ENCODE results near the gene GRAMD1A. TPM values are rescaled to one million over a fixed set of nuclear protein-coding genes. Genes with fewer than 3 reads are reported as not detected.

GRAMD1A gene
- total RNA-seq, 2 experiments from 2014 or later = 84.2 to 124 TPM

GRCh38 chr19:35059006-35059798 is 59.1 kb downstream of the GRAMD1A start:
- peaks cover 14% of the 10 kb centered on the region for H3K4me1 ChIP-seq (ENCODE audit: insufficient read depth, low read length, poor library complexity, severe bottlenecking)
- ChIA-PET POLR2A (interaction anchor here (0.7 to 1.2 kb wide), 3 partner anchors 8 to 83 kb away, joined by 3 read pairs; no protein-coding TSS in a partner anchor), CTCF (ENCODE audit: unreplicated experiment) (interaction anchor here (1.5 kb wide), 1 partner anchor 8 kb away, joined by 5 read pairs; no protein-coding TSS in a partner anchor)
- no peak overlapping the region for H2AFZ ChIP-seq (ENCODE audit: low read length)
- intact Hi-C loops (cut with micrococcal nuclease; ENCODE audit: unreplicated experiment) = no loop called here
- H3K36me3 ChIP-seq (ENCODE audit: insufficient read depth, low read length) = no peaks in the 10 kb centered on the region
- TF ChIP-seq CTCF (conservative IDR thresholded peaks at IDR 0.05; ENCODE audit: low read length) (no peak), EZH2phosphoT487 (IDR thresholded peaks at IDR 0.05; ENCODE audit: borderline replicate concordance, low read depth, low read length) (no peak)
- no peaks in the 10 kb centered on the region for H3K9me3 ChIP-seq (ENCODE audit: low read length)
- H3K4me3 ChIP-seq (ENCODE audit: low read depth, low read length, poor library complexity, severe bottlenecking) = no peak overlapping the region
- no TSS peak for BruUV-seq (replicated peaks)
- no peak for DNase-seq (ENCODE audit: low spot score)
- H4K20me1 ChIP-seq (ENCODE audit: insufficient read depth, low read length) = no peaks in the 10 kb centered on the region
- H3K27ac ChIP-seq (ENCODE audit: low read depth, low read length, poor library complexity, severe bottlenecking) = no peak overlapping the region
- H3K79me2 ChIP-seq (ENCODE audit: insufficient read depth, low read depth, low read length) = no peaks in the 10 kb centered on the region
- no peaks in the 10 kb centered on the region for H3K9me2 ChIP-seq (ENCODE audit: insufficient read depth, low read length)
- H3K4me2 ChIP-seq (ENCODE audit: low read length) = no peak overlapping the region

- Histone ChIP-seq H3K9me2 (ENCODE audit: insufficient read depth, low read length) (no peaks in the 10 kb centered on the region), H2AFZ (ENCODE audit: low read length) (no peak overlapping the region), H4K20me1 (ENCODE audit: insufficient read depth, low read length) (no peaks in the 10 kb centered on the region), H3K79me2 (ENCODE audit: insufficient read depth, low read depth, low read length) (no peaks in the 10 kb centered on the region), H3K9me3 (ENCODE audit: low read length) (no peaks in the 10 kb centered on the region), H3K27ac (ENCODE audit: low read depth, low read length, poor library complexity, severe bottlenecking) (no peak overlapping the region), H3K4me2 (ENCODE audit: low read length) (no peak overlapping the region), H3K36me3 (ENCODE audit: insufficient read depth, low read length) (no peaks in the 10 kb centered on the region), H3K4me1 (ENCODE audit: insufficient read depth, low read length, poor library complexity, severe bottlenecking) (peaks cover 14% of the 10 kb centered on the region), H3K4me3 (ENCODE audit: low read depth, low read length, poor library complexity, severe bottlenecking) (no peak overlapping the region)
- CTCF ChIA-PET (ENCODE audit: unreplicated experiment) = no interaction called here
- POLR2A ChIA-PET = interaction anchor here (1.2 kb wide), 1 partner anchor 27 kb away, joined by 3 read pairs; no protein-coding TSS in a partner anchor
- no peak for DNase-seq (ENCODE audit: low spot score)
- intact Hi-C loops (cut with micrococcal nuclease; ENCODE audit: unreplicated experiment) = no loop called here
- no peak for TF ChIP-seq EZH2phosphoT487 (IDR thresholded peaks at IDR 0.05; ENCODE audit: borderline replicate concordance, low read depth, low read length)
- no peak for TF ChIP-seq CTCF (conservative IDR thresholded peaks at IDR 0.05; ENCODE audit: low read length)
- BruUV-seq (replicated peaks) = no TSS peak
These were observed 59.6 kb downstream of the GRAMD1A start for GRCh38 chr19:35059799-35060091.

- BruUV-seq (replicated peaks) = no TSS peak
- intact Hi-C loops (cut with micrococcal nuclease; ENCODE audit: unreplicated experiment) = no loop called here
- CTCF ChIA-PET (ENCODE audit: unreplicated experiment) = no interaction called here
These were observed 60.2 kb downstream of the GRAMD1A start for GRCh38 chr19:35060160-35060855.

More at GRCh38 chr19:35060160-35060855, 60.2 kb downstream of the GRAMD1A start:
- H2AFZ ChIP-seq (ENCODE audit: low read length) = no peak overlapping the region
- H3K27ac ChIP-seq (ENCODE audit: low read depth, low read length, poor library complexity, severe bottlenecking) = no peak overlapping the region
- POLR2A ChIA-PET = no interaction called here
- H3K9me3 ChIP-seq (ENCODE audit: low read length) = no peaks in the 10 kb centered on the region
- no peak overlapping the region for H3K4me3 ChIP-seq (ENCODE audit: low read depth, low read length, poor library complexity, severe bottlenecking)
- no peaks in the 10 kb centered on the region for H4K20me1 ChIP-seq (ENCODE audit: insufficient read depth, low read length)
- H3K36me3 ChIP-seq (ENCODE audit: insufficient read depth, low read length) = no peaks in the 10 kb centered on the region
- TF ChIP-seq CTCF (conservative IDR thresholded peaks at IDR 0.05; ENCODE audit: low read length) (no peak), EZH2phosphoT487 (IDR thresholded peaks at IDR 0.05; ENCODE audit: borderline replicate concordance, low read depth, low read length) (no peak)
- no peak overlapping the region for H3K4me2 ChIP-seq (ENCODE audit: low read length)
- peaks cover 14% of the 10 kb centered on the region for H3K4me1 ChIP-seq (ENCODE audit: insufficient read depth, low read length, poor library complexity, severe bottlenecking)
- no peak for DNase-seq (ENCODE audit: low spot score)
- no peaks in the 10 kb centered on the region for H3K9me2 ChIP-seq (ENCODE audit: insufficient read depth, low read length)
- no peaks in the 10 kb centered on the region for H3K79me2 ChIP-seq (ENCODE audit: insufficient read depth, low read depth, low read length)
